A673 (cell line): ENCODE data around the gene CTLA4. TPM values are rescaled to one million over a fixed set of nuclear protein-coding genes. Genes with fewer than 3 reads are reported as not detected.

Experiments used
- BruUV-seq: library from RNA; stranded (reverse); fragments of 400-500 nt; replicated peaks from 2 replicates; lab custom pipeline; 2021; lab: Mats Ljungman, UMichigan
- CTCF ChIA-PET: fragments of 300-600 bp; sonication (Branson Sonifier 250); formaldehyde crosslinking; loops from one replicate; lab custom pipeline; 2022; ENCODE audit warnings: antibody characterized with exemption; lab: Charles Lee
- POLR2A ChIA-PET: fragments of 300-600 bp; sonication (Branson Sonifier 250); formaldehyde crosslinking; loops from one replicate; lab custom pipeline; 2022; ENCODE audit warnings: antibody characterized with exemption; ENCODE audit not compliant: low non-redundant PET; lab: Charles Lee
- DNase-seq: peaks from one replicate; pipeline ENCODE4 v3.0.0-alpha.2; 2015; ENCODE audit warnings: low spot score
- H3K27ac ChIP-seq: fragments of 200-600 bp; sonication (generic); 2 replicates; pipeline ENCODE4 v1.5.1; 2016; ENCODE audit warnings: mixed run types, low read depth, mild to moderate bottlenecking, mixed read lengths, antibody characterized with exemption, low read length; ENCODE audit not compliant: poor library complexity, severe bottlenecking
- H3K27me3 ChIP-seq: fragments of 200-600 bp; sonication (generic); replicated peaks from 2 replicates; pipeline ENCODE4 v1.6.1; 2017; ENCODE audit warnings: mixed run types, low read depth, mild to moderate bottlenecking, mixed read lengths, antibody characterized with exemption, low read length; ENCODE audit not compliant: insufficient read depth, poor library complexity
- H3K36me3 ChIP-seq: fragments of 200-600 bp; sonication (generic); 2 replicates; pipeline ENCODE4 v1.6.1; 2016; ENCODE audit warnings: mixed run types, mild to moderate bottlenecking, mixed read lengths, antibody characterized with exemption, low read length; ENCODE audit not compliant: insufficient read depth, poor library complexity, severe bottlenecking
- H3K4me1 ChIP-seq: fragments of 200-600 bp; sonication (generic); 2 replicates; pipeline ENCODE4 v1.6.1; 2017; ENCODE audit warnings: mixed run types, mild to moderate bottlenecking, mixed read lengths, antibody characterized with exemption, low read length; ENCODE audit not compliant: insufficient read depth, poor library complexity, severe bottlenecking
- H3K4me3 ChIP-seq: fragments of 200-600 bp; sonication (generic); 2 replicates; pipeline ENCODE4 v1.5.1; 2016; ENCODE audit warnings: low read depth, mixed run types, mild to moderate bottlenecking, mixed read lengths, low read length; ENCODE audit not compliant: poor library complexity, severe bottlenecking
- H3K9me3 ChIP-seq: fragments of 200-600 bp; sonication (generic); 2 replicates; pipeline ENCODE4 v1.6.1; 2016; ENCODE audit warnings: mixed run types, low read depth, mild to moderate bottlenecking, mixed read lengths, antibody characterized with exemption, low read length; ENCODE audit not compliant: poor library complexity, severe bottlenecking
- EZH2 ChIP-seq: fragments of 200-600 bp; sonication (generic); IDR thresholded peaks from 2 replicates; pipeline ENCODE4 v1.6.1; 2017; ENCODE audit warnings: borderline replicate concordance, low read depth, mild to moderate bottlenecking, mixed read lengths, antibody characterized with exemption, low read length; ENCODE audit not compliant: poor library complexity, severe bottlenecking
- intact Hi-C: fragments of 100-400 bp; cut with micrococcal nuclease; formaldehyde crosslinking; loops from one replicate; pipeline ENCODE4 v1.10.0; 2022; ENCODE audit not compliant: unreplicated experiment
- total RNA-seq: library from RNA; stranded (reverse); gene quantifications from 2 replicates; pipeline ENCODE4 v1.2.3, GENCODE V29; 2021
- TF ChIP-seq, protein P1 (sequence below): fragments of 300-800, 200-600 bp; sonication (generic); conservative IDR thresholded peaks from 2 replicates; pipeline ENCODE4 v1.5.1; 2017; ENCODE audit warnings: low read depth, mild to moderate bottlenecking, antibody characterized with exemption, low read length, moderate library complexity, mixed read lengths

The CTLA4 gene
- total RNA-seq, 1 experiment from 2014 or later = not detected

DNA sequence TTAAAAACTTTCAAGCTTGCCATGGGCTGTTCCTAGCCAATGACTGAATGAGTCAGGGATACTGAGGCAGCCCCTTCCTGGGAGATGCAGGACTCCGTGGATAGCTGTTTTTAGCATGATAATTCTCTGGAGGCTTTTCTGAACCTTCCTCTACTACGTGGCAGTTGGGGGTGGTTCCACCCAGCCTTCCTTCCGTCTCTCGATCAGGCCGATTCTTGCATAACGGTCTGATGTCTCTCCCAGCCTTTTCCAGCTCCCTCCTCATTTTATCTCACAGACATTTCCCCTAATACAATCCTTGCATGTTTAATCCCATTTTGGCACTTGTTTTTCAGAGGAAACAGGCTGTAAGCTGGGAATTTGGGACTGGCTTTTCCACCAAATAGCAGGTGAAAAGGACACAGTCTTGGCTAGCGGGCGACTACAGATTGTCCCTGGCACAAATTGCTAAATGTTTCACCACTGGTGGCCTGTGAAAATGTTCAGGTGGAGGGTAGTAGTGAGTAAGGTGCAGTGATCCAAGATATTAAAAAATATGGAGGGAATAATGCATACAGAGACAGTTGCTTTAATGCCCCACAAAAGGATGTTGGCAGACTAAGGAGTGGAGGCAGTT, 21.0 kb upstream of the CTLA4 start:
- DNase-seq = no peak
- Histone ChIP-seq H3K36me3 (no peaks in the 10 kb centered on the region), H3K27me3 (no peaks in the 10 kb centered on the region), H3K4me1 (no peaks in the 10 kb centered on the region), H3K4me3 (no peak overlapping the region), H3K9me3 (no peaks in the 10 kb centered on the region), H3K27ac (no peak overlapping the region)
- POLR2A ChIA-PET = interaction anchor here (0.7 kb wide), 1 partner anchor 175 kb away, joined by 7 read pairs; no protein-coding TSS in a partner anchor
- CTCF ChIA-PET = interaction anchor here (0.7 kb wide), 1 partner anchor 208 kb away, joined by 3 read pairs; no protein-coding TSS in a partner anchor
- BruUV-seq = no TSS peak
- intact Hi-C loops = no loop called here
- no peak for TF ChIP-seq EZH2
- TF ChIP-seq, protein P1, sequence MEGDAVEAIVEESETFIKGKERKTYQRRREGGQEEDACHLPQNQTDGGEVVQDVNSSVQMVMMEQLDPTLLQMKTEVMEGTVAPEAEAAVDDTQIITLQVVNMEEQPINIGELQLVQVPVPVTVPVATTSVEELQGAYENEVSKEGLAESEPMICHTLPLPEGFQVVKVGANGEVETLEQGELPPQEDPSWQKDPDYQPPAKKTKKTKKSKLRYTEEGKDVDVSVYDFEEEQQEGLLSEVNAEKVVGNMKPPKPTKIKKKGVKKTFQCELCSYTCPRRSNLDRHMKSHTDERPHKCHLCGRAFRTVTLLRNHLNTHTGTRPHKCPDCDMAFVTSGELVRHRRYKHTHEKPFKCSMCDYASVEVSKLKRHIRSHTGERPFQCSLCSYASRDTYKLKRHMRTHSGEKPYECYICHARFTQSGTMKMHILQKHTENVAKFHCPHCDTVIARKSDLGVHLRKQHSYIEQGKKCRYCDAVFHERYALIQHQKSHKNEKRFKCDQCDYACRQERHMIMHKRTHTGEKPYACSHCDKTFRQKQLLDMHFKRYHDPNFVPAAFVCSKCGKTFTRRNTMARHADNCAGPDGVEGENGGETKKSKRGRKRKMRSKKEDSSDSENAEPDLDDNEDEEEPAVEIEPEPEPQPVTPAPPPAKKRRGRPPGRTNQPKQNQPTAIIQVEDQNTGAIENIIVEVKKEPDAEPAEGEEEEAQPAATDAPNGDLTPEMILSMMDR = no peak

DNA sequence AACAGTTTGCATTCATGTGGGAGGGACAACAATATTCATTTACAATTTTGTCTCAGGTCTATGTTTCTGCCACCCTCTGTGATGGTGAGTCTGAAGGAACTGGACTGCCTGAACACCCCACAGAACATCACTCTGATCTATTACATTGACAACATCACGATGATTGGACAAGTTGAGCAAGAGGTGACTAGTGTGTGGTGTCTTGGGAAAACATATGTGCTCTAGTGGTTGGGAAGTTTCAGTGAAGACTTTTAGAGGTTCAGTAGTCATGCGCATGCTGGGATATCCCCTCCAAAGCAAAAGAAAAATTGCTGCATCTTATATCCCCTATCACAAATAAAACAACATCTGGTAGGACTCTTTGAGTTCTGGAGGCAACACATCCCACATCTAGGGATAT, 18.6 kb upstream of the CTLA4 start:
- BruUV-seq = no TSS peak
- Histone ChIP-seq H3K36me3 (no peaks in the 10 kb centered on the region), H3K9me3 (no peaks in the 10 kb centered on the region), H3K27ac (no peak overlapping the region), H3K27me3 (no peaks in the 10 kb centered on the region), H3K4me3 (no peak overlapping the region), H3K4me1 (no peaks in the 10 kb centered on the region)
- ChIA-PET POLR2A (no interaction called here), CTCF (no interaction called here)
- intact Hi-C loops = no loop called here
- DNase-seq = no peak
- no peak for TF ChIP-seq EZH2
- TF ChIP-seq, protein P1 = no peak

DNA sequence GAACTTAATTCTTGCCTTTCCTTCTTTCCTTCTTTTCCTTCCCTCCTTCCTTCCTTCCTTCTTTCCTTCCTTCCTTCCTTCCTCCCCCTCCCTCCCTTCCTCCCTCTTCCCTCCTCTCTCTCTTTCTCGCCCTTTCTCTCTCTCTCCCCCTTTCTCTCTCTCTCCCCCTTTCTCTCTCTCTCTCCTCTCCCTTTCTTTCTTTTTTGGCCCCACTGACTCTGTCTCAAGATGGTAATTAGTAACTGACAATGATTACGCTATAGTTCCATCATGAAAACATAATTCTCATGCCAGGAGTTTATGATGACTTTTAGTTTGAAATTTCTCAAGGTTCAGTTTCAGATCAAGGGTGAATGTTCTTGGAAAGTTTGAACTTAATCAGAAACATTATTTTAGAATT, 14.8 kb upstream of the CTLA4 start:
- H3K27ac ChIP-seq = no peak overlapping the region
- no peaks in the 10 kb centered on the region for H3K27me3 ChIP-seq
- no peaks in the 10 kb centered on the region for H3K9me3 ChIP-seq
- CTCF ChIA-PET = no interaction called here
- H3K4me1 ChIP-seq = no peaks in the 10 kb centered on the region
- no peak for DNase-seq
- no peaks in the 10 kb centered on the region for H3K36me3 ChIP-seq
- TF ChIP-seq, protein P1 = no peak
- TF ChIP-seq EZH2 = no peak
- no TSS peak for BruUV-seq
- no peak overlapping the region for H3K4me3 ChIP-seq
- intact Hi-C loops = no loop called here
- POLR2A ChIA-PET = no interaction called here
